Lower lobe of right lung (tissue), 2 donors: ENCODE data around the gene TMEM9B. TPM values are rescaled to one million over a fixed set of nuclear protein-coding genes. Genes with fewer than 3 reads are reported as not detected.

Experiments used
- ATAC-seq, 2 donors: fragments of 200-7000 bp; cut with Tn5 transposase; one replicate each; pipeline ENCODE4 v1.9.1; 2020 to 2022; ENCODE audit warnings: mild to moderate bottlenecking in 2 of 2, moderate library complexity in 2 of 2
- DNase-seq: peaks from one replicate; pipeline ENCODE4 v3.0.0-alpha.2; 2020
- H3K27ac ChIP-seq: fragments of 200-600 bp; one replicate; pipeline ENCODE4 v1.8.0; 2022
- H3K27me3 ChIP-seq: fragments of 200-600 bp; one replicate; pipeline ENCODE4 v1.8.0; 2022; ENCODE audit warnings: low read depth
- H3K36me3 ChIP-seq: fragments of 200-600 bp; one replicate; pipeline ENCODE4 v1.8.0; 2022; ENCODE audit warnings: mild to moderate bottlenecking
- H3K4me1 ChIP-seq: fragments of 200-600 bp; one replicate; pipeline ENCODE4 v1.8.0; 2022
- H3K4me3 ChIP-seq: fragments of 200-600 bp; one replicate; pipeline ENCODE4 v1.8.0; 2022; ENCODE audit warnings: mild to moderate bottlenecking
- H3K9me3 ChIP-seq: fragments of 200-600 bp; one replicate; pipeline ENCODE4 v1.8.0; 2022
- intact Hi-C: fragments of 100-400 bp; cut with DNase I; formaldehyde crosslinking; loops from one replicate; pipeline ENCODE4 v1.11.0; 2022
- total RNA-seq: library from RNA; stranded (reverse); fragmentation: NEBNext Ultra II Directional; extraction: Animal tissue kit (Norgen Biotek cat#: 25700); gene quantifications from one replicate; pipeline ENCODE4 v1.2.1, GENCODE V29; 2021
- TF ChIP-seq, protein P1 (sequence below): fragments of 200-600 bp; IDR thresholded peaks from one replicate; pipeline ENCODE4 v1.8.0; 2022; ENCODE audit warnings: antibody characterized with exemption, mild to moderate bottlenecking
- donor health status: DM: no; HTN: yes; CAD: no; lungs with severe emphysema.

The TMEM9B gene
- total RNA-seq, 1 donor from 2014 or later: 57.7 TPM

DNA sequence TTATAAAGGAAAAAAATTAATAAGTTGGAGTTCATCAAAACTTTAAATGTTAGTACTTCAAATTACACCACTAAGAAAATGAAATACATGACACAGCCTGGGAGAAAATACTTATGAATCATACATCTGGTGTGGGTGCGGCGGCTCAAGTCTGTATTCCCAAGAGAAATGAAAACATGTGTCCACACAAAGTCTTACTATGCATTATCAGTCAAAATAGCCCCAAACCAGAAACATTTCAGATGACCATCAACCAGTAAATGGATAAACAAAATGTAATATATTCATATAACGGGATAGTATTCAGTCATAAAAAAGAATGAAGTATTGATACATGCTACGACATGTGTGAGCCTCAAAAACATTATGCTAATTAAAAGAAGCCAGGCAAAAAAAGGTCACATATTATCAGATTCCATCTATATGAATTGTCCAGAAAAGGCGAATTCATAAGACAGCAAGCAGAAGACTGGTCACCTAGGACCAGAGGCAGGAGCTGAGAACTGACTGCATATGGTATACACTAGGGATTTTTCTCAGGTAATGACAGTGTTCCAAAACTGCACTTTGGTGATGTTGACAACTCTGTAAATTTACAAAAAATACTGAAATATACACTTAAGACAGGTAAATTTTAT is 58.6 kb downstream of the TMEM9B start:
- no peaks in the 10 kb centered on the region for H3K36me3 ChIP-seq
- intact Hi-C loops: no loop called here
- no peak overlapping the region for H3K4me3 ChIP-seq
- DNase-seq (no peak), ATAC-seq (no peak)
- TF ChIP-seq, protein P1, sequence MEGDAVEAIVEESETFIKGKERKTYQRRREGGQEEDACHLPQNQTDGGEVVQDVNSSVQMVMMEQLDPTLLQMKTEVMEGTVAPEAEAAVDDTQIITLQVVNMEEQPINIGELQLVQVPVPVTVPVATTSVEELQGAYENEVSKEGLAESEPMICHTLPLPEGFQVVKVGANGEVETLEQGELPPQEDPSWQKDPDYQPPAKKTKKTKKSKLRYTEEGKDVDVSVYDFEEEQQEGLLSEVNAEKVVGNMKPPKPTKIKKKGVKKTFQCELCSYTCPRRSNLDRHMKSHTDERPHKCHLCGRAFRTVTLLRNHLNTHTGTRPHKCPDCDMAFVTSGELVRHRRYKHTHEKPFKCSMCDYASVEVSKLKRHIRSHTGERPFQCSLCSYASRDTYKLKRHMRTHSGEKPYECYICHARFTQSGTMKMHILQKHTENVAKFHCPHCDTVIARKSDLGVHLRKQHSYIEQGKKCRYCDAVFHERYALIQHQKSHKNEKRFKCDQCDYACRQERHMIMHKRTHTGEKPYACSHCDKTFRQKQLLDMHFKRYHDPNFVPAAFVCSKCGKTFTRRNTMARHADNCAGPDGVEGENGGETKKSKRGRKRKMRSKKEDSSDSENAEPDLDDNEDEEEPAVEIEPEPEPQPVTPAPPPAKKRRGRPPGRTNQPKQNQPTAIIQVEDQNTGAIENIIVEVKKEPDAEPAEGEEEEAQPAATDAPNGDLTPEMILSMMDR: no peak
- H3K4me1 ChIP-seq: peaks cover 9% of the 10 kb centered on the region
- no peaks in the 10 kb centered on the region for H3K27me3 ChIP-seq
- H3K27ac ChIP-seq: no peak overlapping the region
- H3K9me3 ChIP-seq: no peaks in the 10 kb centered on the region

DNA sequence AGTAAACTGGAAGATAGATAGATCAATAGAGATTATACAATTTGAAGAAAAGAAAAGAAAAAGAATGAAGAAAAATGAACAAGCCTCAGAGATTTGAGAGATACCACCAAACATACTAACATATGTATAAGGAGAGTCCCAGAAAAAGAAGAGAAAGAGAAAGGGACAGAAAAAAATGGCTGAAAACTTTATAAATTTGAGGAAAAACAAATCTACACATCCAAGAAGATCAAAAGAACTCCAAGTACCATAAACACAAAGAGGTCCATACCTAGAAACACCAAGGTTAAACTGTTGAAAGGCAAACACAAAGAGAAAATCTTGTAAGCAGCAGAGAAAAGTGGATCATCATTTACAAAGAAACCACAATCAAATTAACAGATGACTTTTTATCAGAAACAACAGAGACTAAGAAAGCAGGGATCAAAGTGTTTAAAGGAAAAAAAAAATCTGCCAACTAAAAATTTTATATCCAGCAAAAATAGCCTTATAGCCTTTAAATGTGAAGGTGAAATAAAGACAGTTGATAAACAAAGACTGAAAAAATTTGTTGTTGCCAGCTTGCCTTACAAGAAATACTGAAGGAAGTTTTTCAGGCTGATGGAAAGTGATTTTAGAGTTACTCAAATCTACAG is 65.0 kb downstream of the TMEM9B start:
- peaks cover 21% of the 10 kb centered on the region for H3K9me3 ChIP-seq
- intact Hi-C loops: no loop called here
- DNase-seq: no peak
- H3K4me3 ChIP-seq: no peak overlapping the region
- no peak overlapping the region for H3K27ac ChIP-seq
- no peaks in the 10 kb centered on the region for H3K27me3 ChIP-seq
- H3K4me1 ChIP-seq: no peaks in the 10 kb centered on the region
- TF ChIP-seq, protein P1: no peak
- no peak for ATAC-seq
- H3K36me3 ChIP-seq: no peaks in the 10 kb centered on the region

Other genes with a start within 250 kb of the TMEM9B start
- gene AKIP1, start 53.3 kb downstream of the TMEM9B start, total RNA-seq: 24.1 TPM
- 5.4 TPM for gene C11orf16, start 31.5 kb downstream of the TMEM9B start, total RNA-seq
- gene ASCL3, start 21.4 kb downstream of the TMEM9B start, total RNA-seq: not detected
- gene NRIP3, start 39.6 kb upstream of the TMEM9B start, total RNA-seq: 0.56 TPM
- 7.1 TPM for gene SCUBE2, start 127.2 kb upstream of the TMEM9B start, total RNA-seq